Measurements from ENCODE around the gene NFKBIL1. TPM values are rescaled to one million over a fixed set of nuclear protein-coding genes. Genes with fewer than 3 reads are reported as not detected.
"Not testable (repeated sequence)": the region's sequence is repeated elsewhere in the genome, so short reads cannot be mapped to it uniquely, and the experiment has no call there.

The NFKBIL1 gene
- total RNA-seq, 1 experiment from 2014 or later, result 21.8 TPM

GRCh38 chr6:31547727-31548543 lies 527 bp downstream of the NFKBIL1 start:
- Histone ChIP-seq H3K36me3 (ENCODE audit: insufficient read depth, low read length) (peaks cover 12% of the 10 kb centered on the region), H3K9me2 (replicated peaks; ENCODE audit: insufficient read depth, low read length) (no peaks in the 10 kb centered on the region), H3K9ac (ENCODE audit: low read length) (peak overlapping the region; percentile 75), H3K4me3 (ENCODE audit: low read length) (peak overlapping the region; percentile 72), H3K27ac (ENCODE audit: low read length) (peak overlapping the region; percentile 88), H3K79me2 (ENCODE audit: low read length) (peaks cover 22% of the 10 kb centered on the region), H3K4me2 (ENCODE audit: low read depth, low read length, poor library complexity, severe bottlenecking) (peak overlapping the region; percentile 85), H3K4me1 (ENCODE audit: low read length) (peaks cover 65% of the 10 kb centered on the region), H4K20me1 (ENCODE audit: insufficient read depth, low read depth, low read length) (no peaks in the 10 kb centered on the region), H3K9me3 (ENCODE audit: low read length) (no peaks in the 10 kb centered on the region), H2AFZ (ENCODE audit: low read length) (no peak overlapping the region), H3K27me3 (ENCODE audit: low read length) (no peaks in the 10 kb centered on the region)
- DNase-seq, result peak; percentile 40

GRCh38 chr6:31548544-31548873 lies 1.1 kb downstream of the NFKBIL1 start:
- Histone ChIP-seq H3K79me2 (ENCODE audit: low read length) (peaks cover 16% of the 10 kb centered on the region), H3K4me2 (ENCODE audit: low read depth, low read length, poor library complexity, severe bottlenecking) (peak overlapping the region; percentile 85), H3K9me2 (replicated peaks; ENCODE audit: insufficient read depth, low read length) (no peaks in the 10 kb centered on the region), H3K36me3 (ENCODE audit: insufficient read depth, low read length) (peaks cover 12% of the 10 kb centered on the region), H3K9me3 (ENCODE audit: low read length) (no peaks in the 10 kb centered on the region), H3K27me3 (ENCODE audit: low read length) (no peaks in the 10 kb centered on the region), H3K9ac (ENCODE audit: low read length) (peak overlapping the region; percentile 75), H2AFZ (ENCODE audit: low read length) (no peak overlapping the region), H4K20me1 (ENCODE audit: insufficient read depth, low read depth, low read length) (no peaks in the 10 kb centered on the region), H3K4me3 (ENCODE audit: low read length) (peak overlapping the region; percentile 72), H3K4me1 (ENCODE audit: low read length) (peaks cover 59% of the 10 kb centered on the region), H3K27ac (ENCODE audit: low read length) (peak overlapping the region; percentile 88)
- DNase-seq, result peak; percentile 40

- H3K9ac ChIP-seq (ENCODE audit: low read length); H3K27me3 ChIP-seq (ENCODE audit: low read length); H3K4me3 ChIP-seq (ENCODE audit: low read length); H3K4me2 ChIP-seq (ENCODE audit: low read depth, low read length, poor library complexity, severe bottlenecking); H3K9me3 ChIP-seq (ENCODE audit: low read length); H4K20me1 ChIP-seq (ENCODE audit: insufficient read depth, low read depth, low read length); H3K9me2 ChIP-seq (replicated peaks; ENCODE audit: insufficient read depth, low read length); H2AFZ ChIP-seq (ENCODE audit: low read length): not testable (repeated sequence)
- peaks cover 52% of the 10 kb centered on the region for H3K4me1 ChIP-seq (ENCODE audit: low read length)
- peaks cover 14% of the 10 kb centered on the region for H3K79me2 ChIP-seq (ENCODE audit: low read length)
- DNase-seq, result peak; percentile 90
- H3K27ac ChIP-seq (ENCODE audit: low read length), result peak overlapping the region; percentile 88
- H3K36me3 ChIP-seq (ENCODE audit: insufficient read depth, low read length), result peaks cover 11% of the 10 kb centered on the region
Measured at GRCh38 chr6:31551371-31551770, 4.0 kb downstream of the NFKBIL1 start.

GRCh38 chr6:31556307-31556706 lies 8.9 kb downstream of the NFKBIL1 start:
- peak; percentile 53 for DNase-seq
- Histone ChIP-seq H3K4me2 (ENCODE audit: low read depth, low read length, poor library complexity, severe bottlenecking) (peak overlapping the region; percentile 83), H3K27ac (ENCODE audit: low read length) (peak overlapping the region; percentile 99), H4K20me1 (ENCODE audit: insufficient read depth, low read depth, low read length) (no peaks in the 10 kb centered on the region), H3K79me2 (ENCODE audit: low read length) (peaks cover 8% of the 10 kb centered on the region; the same call in 1 of the 2 replicates), H3K9ac (ENCODE audit: low read length) (peak overlapping the region; percentile 45), H3K36me3 (ENCODE audit: insufficient read depth, low read length) (0 out of 2 replicates have a peak, but pooled peaks cover 3% of the 10 kb centered on the region), H3K27me3 (ENCODE audit: low read length) (no peaks in the 10 kb centered on the region), H2AFZ (ENCODE audit: low read length) (no peak overlapping the region), H3K4me1 (ENCODE audit: low read length) (peaks cover 68% of the 10 kb centered on the region), H3K4me3 (ENCODE audit: low read length) (no peak overlapping the region), H3K9me3 (ENCODE audit: low read length) (no peaks in the 10 kb centered on the region), H3K9me2 (replicated peaks; ENCODE audit: insufficient read depth, low read length) (no peaks in the 10 kb centered on the region)

GRCh38 chr6:31557443-31558317 lies 10.3 kb downstream of the NFKBIL1 start:
- no peaks in the 10 kb centered on the region for H3K27me3 ChIP-seq (ENCODE audit: low read length)

GRCh38 chr6:31558318-31558625 lies 10.9 kb downstream of the NFKBIL1 start:
- H3K4me2 ChIP-seq (ENCODE audit: low read depth, low read length, poor library complexity, severe bottlenecking), result peak overlapping the region; percentile 83
- no peaks in the 10 kb centered on the region for H3K9me3 ChIP-seq (ENCODE audit: low read length)
- H3K9me2 ChIP-seq (replicated peaks; ENCODE audit: insufficient read depth, low read length), result no peaks in the 10 kb centered on the region
- no peak for DNase-seq
- no peaks in the 10 kb centered on the region for H4K20me1 ChIP-seq (ENCODE audit: insufficient read depth, low read depth, low read length)
- peak overlapping the region; percentile 93 for H3K9ac ChIP-seq (ENCODE audit: low read length)
- peak overlapping the region; percentile 64 for H3K4me3 ChIP-seq (ENCODE audit: low read length)
- H3K27me3 ChIP-seq (ENCODE audit: low read length), result no peaks in the 10 kb centered on the region
- H3K36me3 ChIP-seq (ENCODE audit: insufficient read depth, low read length), result 0 out of 2 replicates have a peak, but pooled peaks cover 3% of the 10 kb centered on the region
- peaks cover 88% of the 10 kb centered on the region for H3K4me1 ChIP-seq (ENCODE audit: low read length)
- peaks cover 8% of the 10 kb centered on the region; the same call in 1 of the 2 replicates for H3K79me2 ChIP-seq (ENCODE audit: low read length)
- peak overlapping the region; percentile 99 for H3K27ac ChIP-seq (ENCODE audit: low read length)
- H2AFZ ChIP-seq (ENCODE audit: low read length), result no peak overlapping the region

More at GRCh38 chr6:31557443-31558317, 10.3 kb downstream of the NFKBIL1 start:
- H3K4me2 ChIP-seq (ENCODE audit: low read depth, low read length, poor library complexity, severe bottlenecking), result peak overlapping the region; percentile 83
- H3K27ac ChIP-seq (ENCODE audit: low read length), result peak overlapping the region; percentile 99
- H3K4me3 ChIP-seq (ENCODE audit: low read length), result peak overlapping the region; percentile 64
- no peak overlapping the region for H2AFZ ChIP-seq (ENCODE audit: low read length)
- no peaks in the 10 kb centered on the region for H3K9me2 ChIP-seq (replicated peaks; ENCODE audit: insufficient read depth, low read length)
- H3K4me1 ChIP-seq (ENCODE audit: low read length), result peaks cover 82% of the 10 kb centered on the region
- 0 out of 2 replicates have a peak, but pooled peaks cover 3% of the 10 kb centered on the region for H3K36me3 ChIP-seq (ENCODE audit: insufficient read depth, low read length)
- H3K9ac ChIP-seq (ENCODE audit: low read length), result peak overlapping the region; percentile 93
- no peaks in the 10 kb centered on the region for H3K9me3 ChIP-seq (ENCODE audit: low read length)
- DNase-seq, result peak; percentile 88
- H3K79me2 ChIP-seq (ENCODE audit: low read length), result peaks cover 8% of the 10 kb centered on the region; the same call in 1 of the 2 replicates
- no peaks in the 10 kb centered on the region for H4K20me1 ChIP-seq (ENCODE audit: insufficient read depth, low read depth, low read length)

- H2AFZ ChIP-seq (ENCODE audit: low read length), result no peak overlapping the region
- H3K4me3 ChIP-seq (ENCODE audit: low read length), result peak overlapping the region; percentile 64
- H3K4me1 ChIP-seq (ENCODE audit: low read length), result peaks cover 94% of the 10 kb centered on the region
- no peaks in the 10 kb centered on the region for H3K36me3 ChIP-seq (ENCODE audit: insufficient read depth, low read length)
- peak overlapping the region; percentile 99 for H3K27ac ChIP-seq (ENCODE audit: low read length)
- H3K9ac ChIP-seq (ENCODE audit: low read length), result peak overlapping the region; percentile 93
- no peaks in the 10 kb centered on the region for H3K9me2 ChIP-seq (replicated peaks; ENCODE audit: insufficient read depth, low read length)
- peak; percentile 96 for DNase-seq
- peaks cover 10% of the 10 kb centered on the region; the same call in 1 of the 2 replicates for H3K79me2 ChIP-seq (ENCODE audit: low read length)
- peak overlapping the region; percentile 83 for H3K4me2 ChIP-seq (ENCODE audit: low read depth, low read length, poor library complexity, severe bottlenecking)
- no peaks in the 10 kb centered on the region for H4K20me1 ChIP-seq (ENCODE audit: insufficient read depth, low read depth, low read length)
- H3K9me3 ChIP-seq (ENCODE audit: low read length), result no peaks in the 10 kb centered on the region
- H3K27me3 ChIP-seq (ENCODE audit: low read length), result no peaks in the 10 kb centered on the region
Measured at GRCh38 chr6:31558631-31559500, 11.5 kb downstream of the NFKBIL1 start.
